Fibroblast of lung (primary cell): ENCODE results near the gene C9orf72. TPM values are rescaled to one million over a fixed set of nuclear protein-coding genes. Genes with fewer than 3 reads are reported as not detected.

Experiments used
- DNase-seq, 2 donors: peaks; one replicate each; pipeline versions ENCODE4 v3.0.0 to v3.0.0-alpha.2; 2010; ENCODE audit warnings: low read depth in 2 of 2
- H2AFZ ChIP-seq: 2 replicates; pipeline ENCODE4 v1.5.1; 2012; ENCODE audit warnings: low read length, control low read depth, inconsistent platforms
- H3K27ac ChIP-seq: 2 replicates; pipeline ENCODE4 v1.5.1; 2011; ENCODE audit warnings: low read length, control low read depth; ENCODE audit not compliant: insufficient read depth
- H3K27me3 ChIP-seq: 2 replicates; pipeline ENCODE4 v1.5.1; 2011; ENCODE audit warnings: mild to moderate bottlenecking, low read length; ENCODE audit not compliant: control insufficient read depth, insufficient read depth
- H3K36me3 ChIP-seq: 2 replicates; pipeline ENCODE4 v1.5.1; 2011; ENCODE audit warnings: low read length; ENCODE audit not compliant: control insufficient read depth, insufficient read depth
- H3K4me1 ChIP-seq: 2 replicates; pipeline ENCODE4 v1.5.1; 2011; ENCODE audit warnings: low read length; ENCODE audit not compliant: control insufficient read depth, insufficient read depth; ENCODE audit errors: extremely low read depth
- H3K4me2 ChIP-seq: 2 replicates; pipeline ENCODE4 v1.5.1; 2011; ENCODE audit warnings: low read length, control low read depth; ENCODE audit not compliant: insufficient read depth; ENCODE audit errors: extremely low read depth
- H3K4me3 ChIP-seq, 4 experiments: fragments of 200-600 bp in 1 of 4; sonication (generic) in 1 of 4; replicated peaks in 1 of 4; 2 replicates each; pipeline ENCODE4 v1.5.1; 2011 to 2016; ENCODE audit warnings: low read length in 4 of 4, low read depth in 3 of 4, mild to moderate bottlenecking in 3 of 4, control low read depth in 2 of 4, inconsistent platforms in 1 of 4, mixed read lengths in 1 of 4; ENCODE audit not compliant: insufficient read depth in 1 of 4; ENCODE audit errors: control extremely low read depth in 1 of 4
- H3K79me2 ChIP-seq: 2 replicates; pipeline ENCODE4 v1.5.1; 2012; ENCODE audit warnings: mild to moderate bottlenecking, low read length, inconsistent platforms; ENCODE audit not compliant: control insufficient read depth, insufficient read depth
- H3K9ac ChIP-seq: 2 replicates; pipeline ENCODE4 v1.5.1; 2011; ENCODE audit warnings: mild to moderate bottlenecking, low read length, control low read depth; ENCODE audit not compliant: insufficient read depth
- H3K9me3 ChIP-seq: 2 replicates; pipeline ENCODE4 v1.5.1; 2012; ENCODE audit warnings: low read depth, low read length; ENCODE audit not compliant: control insufficient read depth, insufficient read depth
- H4K20me1 ChIP-seq: 2 replicates; pipeline ENCODE4 v1.5.1; 2011; ENCODE audit warnings: low read length; ENCODE audit not compliant: control insufficient read depth, insufficient read depth; ENCODE audit errors: extremely low read depth
- CTCF ChIP-seq, 2 donors: IDR thresholded peaks in 1 of 2; conservative IDR thresholded peaks in 1 of 2; 1 replicate in 1 of 2; 2 replicates in 1 of 2; pipeline ENCODE4 v1.5.1; 2011 to 2012; ENCODE audit warnings: low read length in 2 of 2, control low read depth in 1 of 2, inconsistent platforms in 1 of 2, low read depth in 1 of 2, mild to moderate bottlenecking in 1 of 2
- EZH2 ChIP-seq: IDR thresholded peaks from 2 replicates; pipeline ENCODE4 v1.5.1; 2012; ENCODE audit warnings: low read length, control low read depth, mild to moderate bottlenecking; ENCODE audit errors: missing control alignments
- polyA minus RNA-seq: library from RNA; depleted of rRNA, polyadenylated mRNA; stranded (reverse); fragments of >200 nt; gene quantifications from 2 replicates; pipeline ENCODE4 v1.2.3, GENCODE V29; 2011; ENCODE audit warnings: low replicate concordance
- polyA plus RNA-seq, 2 donors: library from polyadenylated mRNA; depleted of rRNA in 1 of 2; stranded (reverse) in 1 of 2; unstranded in 1 of 2; fragments of >200 nt; gene quantifications; 2 replicates each; pipeline ENCODE4 v1.2.1, GENCODE V29; 2011 to 2012; ENCODE audit warnings: missing spikeins in 1 of 2
- total RNA-seq: library from RNA; depleted of rRNA; stranded (reverse); fragments of >200 nt; gene quantifications from 2 replicates; pipeline ENCODE4 v1.2.1, GENCODE V29; 2014

The C9orf72 gene
- 4.1 and 4.5 TPM in 2 replicates for total RNA-seq
- 3.6 and 3.8 TPM in 2 replicates for polyA plus RNA-seq
- polyA plus RNA-seq (2012) = 2.5 and 2.7 TPM in 2 replicates
- 0.75 TPM in 1 of 2 replicates, not detected in the other for polyA minus RNA-seq

GRCh38 chr9:27572918-27573633 lies at the start of gene C9orf72:
C9orf72 (minus strand) TSS chr9:27573481; CDS start chr9:27567120, 6,361 bp downstream.
- peak in 1 of 2 donors; percentile 55 for DNase-seq
- H2AFZ ChIP-seq = peak within 1 kb of the TSS; percentile 78

DNA sequence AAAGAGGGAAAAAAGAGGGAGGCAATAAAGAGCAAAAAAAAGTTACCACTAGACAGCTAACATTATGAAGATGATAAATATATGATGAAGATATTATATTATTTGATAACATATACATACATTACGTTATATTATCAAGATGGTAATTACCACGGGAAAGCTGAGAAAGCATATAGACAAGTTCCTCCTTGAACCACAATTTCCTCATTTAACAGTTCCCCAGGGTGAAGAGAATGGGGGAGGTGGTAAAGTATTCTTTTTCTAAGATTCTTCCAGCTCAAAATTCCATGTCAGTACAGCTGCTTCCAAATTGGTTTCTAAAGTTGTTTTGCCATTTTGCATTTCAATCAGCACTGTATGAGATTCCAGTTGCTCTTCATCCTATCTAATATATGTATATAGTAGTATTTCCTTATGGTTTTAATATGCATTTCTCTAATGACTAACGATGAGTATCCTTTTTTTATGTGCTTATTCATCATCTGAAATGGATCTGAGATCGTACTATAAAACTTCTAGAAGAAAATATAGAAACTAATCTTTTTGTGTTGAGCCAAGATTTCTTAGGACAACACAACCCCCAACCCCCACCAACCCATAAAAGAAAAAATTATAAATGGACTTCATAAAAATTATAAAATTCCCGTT lies 49.5 kb upstream of the C9orf72 start:
- Histone ChIP-seq H4K20me1 (no peaks in the 10 kb centered on the region), H2AFZ (no peak overlapping the region), H3K9me3 (no peaks in the 10 kb centered on the region), H3K27ac (no peak overlapping the region), H3K4me2 (no peak overlapping the region), H3K4me1 (no peaks in the 10 kb centered on the region), H3K36me3 (no peaks in the 10 kb centered on the region), H3K27me3 (no peaks in the 10 kb centered on the region), H3K9ac (no peak overlapping the region), H3K79me2 (no peaks in the 10 kb centered on the region), H3K4me3 (no peak overlapping the region)
- no peak for TF ChIP-seq EZH2
- no peak for TF ChIP-seq CTCF (conservative IDR thresholded peaks at IDR 0.05 in 1 of 2, IDR thresholded peaks at IDR 0.05 in 1 of 2; ENCODE audit: low read depth in 1 of 2, low read length in 2 of 2)
- DNase-seq = no peak

More at GRCh38 chr9:27572918-27573633, at the start of gene C9orf72:
- Histone ChIP-seq H3K4me1 (no peaks in the 10 kb centered on the region), H3K9me3 (no peaks in the 10 kb centered on the region), H3K9ac (peak within 1 kb of the TSS; percentile 85), H4K20me1 (no peaks in the 10 kb centered on the region), H3K4me2 (peak within 1 kb of the TSS; percentile 92), H3K79me2 (no peaks in the 10 kb centered on the region), H3K27me3 (no peaks in the 10 kb centered on the region), H3K27ac (peak within 1 kb of the TSS; percentile 82), H3K4me3 (peak within 1 kb of the TSS; percentile 61 to 78 (median 71)), H3K36me3 (no peaks in the 10 kb centered on the region)
- TF ChIP-seq CTCF (conservative IDR thresholded peaks at IDR 0.05 in 1 of 2, IDR thresholded peaks at IDR 0.05 in 1 of 2; ENCODE audit: low read depth in 1 of 2, low read length in 2 of 2) = no peak

GRCh38 chr9:27619743-27620142 lies 46.5 kb upstream of the C9orf72 start:
- Histone ChIP-seq H3K9me3 (no peaks in the 10 kb centered on the region), H3K27me3 (no peaks in the 10 kb centered on the region), H3K27ac (no peak overlapping the region), H3K4me1 (no peaks in the 10 kb centered on the region), H4K20me1 (no peaks in the 10 kb centered on the region), H3K36me3 (no peaks in the 10 kb centered on the region), H3K4me2 (no peak overlapping the region), H3K4me3 (no peak overlapping the region), H2AFZ (no peak overlapping the region), H3K79me2 (no peaks in the 10 kb centered on the region), H3K9ac (no peak overlapping the region)
- TF ChIP-seq EZH2 (no peak), CTCF (conservative IDR thresholded peaks at IDR 0.05 in 1 of 2, IDR thresholded peaks at IDR 0.05 in 1 of 2; ENCODE audit: low read depth in 1 of 2, low read length in 2 of 2) (no peak)
- no peak for DNase-seq
